PC-9 (cell line): ENCODE results near the gene PRPH. TPM values are rescaled to one million over a fixed set of nuclear protein-coding genes. Genes with fewer than 3 reads are reported as not detected.

Experiments
- BruUV-seq: library from RNA; stranded (reverse); fragments of 400-500 nt; replicated peaks from 2 replicates; lab custom pipeline; 2021; lab: Mats Ljungman, UMichigan
- CTCF ChIA-PET: fragments of 300-600 bp; sonication (Branson Sonifier 250); formaldehyde crosslinking; loops from one replicate; lab custom pipeline; 2022; ENCODE audit warnings: antibody characterized with exemption; lab: Charles Lee
- POLR2A ChIA-PET: fragments of 300-600 bp; sonication (Branson Sonifier 250); formaldehyde crosslinking; loops from one replicate; lab custom pipeline; 2022; ENCODE audit warnings: antibody characterized with exemption; ENCODE audit not compliant: unreplicated experiment; lab: Charles Lee
- DNase-seq, 2 experiments: peaks; one replicate each; pipeline versions ENCODE4 v3.0.0 to v3.0.0-alpha.2; 2015 to 2022; ENCODE audit warnings: mixed read lengths in 1 of 2
- H2AFZ ChIP-seq: fragments of 200-600 bp; sonication (generic); 2 replicates; pipeline ENCODE4 v1.8.1; 2017; ENCODE audit warnings: antibody characterized with exemption
- H3F3A ChIP-seq: fragments of 200-600 bp; sonication (generic); 2 replicates; pipeline ENCODE4 v1.8.1; 2017; ENCODE audit warnings: antibody characterized with exemption, mild to moderate bottlenecking, low read depth; ENCODE audit not compliant: insufficient read depth
- H3K27ac ChIP-seq: fragments of 200-600 bp; sonication (generic); 2 replicates; pipeline ENCODE4 v1.6.1; 2016; ENCODE audit warnings: mixed run types
- H3K27me3 ChIP-seq: fragments of 200-600 bp; sonication (generic); 2 replicates; pipeline ENCODE4 v1.6.1; 2016; ENCODE audit warnings: low read depth, mixed run types; ENCODE audit not compliant: insufficient read depth
- H3K36me3 ChIP-seq: fragments of 200-600 bp; sonication (generic); 2 replicates; pipeline ENCODE4 v1.6.1; 2016; ENCODE audit warnings: low read depth, mixed run types
- H3K4me1 ChIP-seq: fragments of 200-600 bp; sonication (generic); replicated peaks from 2 replicates; pipeline ENCODE4 v1.6.1; 2016; ENCODE audit warnings: mixed run types; ENCODE audit not compliant: insufficient read depth
- H3K4me2 ChIP-seq: fragments of 200-600 bp; sonication (generic); 2 replicates; pipeline ENCODE4 v1.6.1; 2017; ENCODE audit warnings: mixed run types
- H3K4me3 ChIP-seq: fragments of 200-600 bp; sonication (generic); 2 replicates; pipeline ENCODE4 v1.6.1; 2016; ENCODE audit warnings: mixed run types
- H3K79me2 ChIP-seq: fragments of 200-600 bp; sonication (generic); 2 replicates; pipeline ENCODE4 v1.6.1; 2017; ENCODE audit warnings: low read depth, mixed run types
- H3K9me2 ChIP-seq: fragments of 200-600 bp; sonication (generic); 2 replicates; pipeline ENCODE4 v1.8.1; 2017; ENCODE audit warnings: mild to moderate bottlenecking; ENCODE audit not compliant: insufficient read depth
- H3K9me3 ChIP-seq: fragments of 200-600 bp; sonication (generic); 2 replicates; pipeline ENCODE4 v1.8.1; 2016; ENCODE audit warnings: low read depth; ENCODE audit not compliant: insufficient read depth
- H4K20me1 ChIP-seq: fragments of 200-600 bp; sonication (generic); 2 replicates; pipeline ENCODE4 v1.8.1; 2017; ENCODE audit not compliant: insufficient read depth
- CTCF ChIP-seq: fragments of 200-600 bp; sonication (generic); conservative IDR thresholded peaks from 2 replicates; pipeline ENCODE4 v1.6.1; 2017; ENCODE audit warnings: mixed run types, antibody characterized with exemption, mild to moderate bottlenecking, moderate library complexity
- EZH2 ChIP-seq: fragments of 200-600 bp; sonication (generic); IDR thresholded peaks from 2 replicates; pipeline ENCODE4 v1.8.0; 2017; ENCODE audit warnings: antibody characterized with exemption, low read depth
- intact Hi-C: fragments of 100-400 bp; cut with micrococcal nuclease; formaldehyde crosslinking; loops from one replicate; pipeline ENCODE4 v1.10.0; 2022; ENCODE audit not compliant: unreplicated experiment
- total RNA-seq: library from RNA; stranded (reverse); gene quantifications from 2 replicates; pipeline ENCODE4 v1.2.3, GENCODE V29; 2021

PRPH gene
- total RNA-seq, 1 experiment from 2014 or later: 0.46 TPM

GRCh38 chr12:49339464-49339861 is 44.5 kb downstream of the PRPH start:
- Histone ChIP-seq H3K9me2 (no peaks in the 10 kb centered on the region), H3K4me3 (no peak overlapping the region), H3K27ac (no peak overlapping the region), H3K4me2 (no peak overlapping the region), H4K20me1 (no peaks in the 10 kb centered on the region), H3K27me3 (peaks cover 17% of the 10 kb centered on the region), H3F3A (peaks cover 12% of the 10 kb centered on the region; the same call in 1 of the 2 replicates), H3K36me3 (no peaks in the 10 kb centered on the region), H3K9me3 (no peaks in the 10 kb centered on the region), H3K79me2 (no peaks in the 10 kb centered on the region), H3K4me1 (no peaks in the 10 kb centered on the region), H2AFZ (no peak overlapping the region)
- no peak for TF ChIP-seq CTCF
- no peak for TF ChIP-seq EZH2
- no peak for DNase-seq
- ChIA-PET POLR2A (no interaction called here), CTCF (interaction anchor here (0.6 to 0.7 kb wide), 3 partner anchors 8 to 544 kb away, joined by 3 to 5 read pairs (median 4); no protein-coding TSS in a partner anchor)
- intact Hi-C loops: no loop called here
- no TSS peak for BruUV-seq

- intact Hi-C loops: loop anchor here (5.0 kb wide), 1 partner anchor 278 kb away; the partner anchor contains the start of gene KMT2D
- no peak for DNase-seq
- Histone ChIP-seq H3K9me3 (no peaks in the 10 kb centered on the region), H3K36me3 (no peaks in the 10 kb centered on the region), H3K27me3 (peaks cover 25% of the 10 kb centered on the region), H3K4me1 (no peaks in the 10 kb centered on the region; the same call in 1 of the 2 replicates), H3K79me2 (no peaks in the 10 kb centered on the region), H3K9me2 (no peaks in the 10 kb centered on the region), H4K20me1 (no peaks in the 10 kb centered on the region), H3F3A (peaks cover 12% of the 10 kb centered on the region; the same call in 1 of the 2 replicates), H3K4me3 (no peak overlapping the region), H3K4me2 (no peak overlapping the region), H2AFZ (no peak overlapping the region), H3K27ac (no peak overlapping the region)
- ChIA-PET CTCF (interaction anchor here (0.6 kb wide), 1 partner anchor 7 kb away, joined by 4 read pairs; no protein-coding TSS in a partner anchor), POLR2A (no interaction called here)
- BruUV-seq: no TSS peak
- TF ChIP-seq EZH2 (no peak), CTCF (no peak)
Observed at GRCh38 chr12:49340095-49340870, 45.3 kb downstream of the PRPH start.

- ChIA-PET CTCF (interaction anchor here (0.5 to 1.0 kb wide), 2 partner anchors 53 to 191 kb away, joined by 3 to 7 read pairs; no protein-coding TSS in a partner anchor), POLR2A (no interaction called here)
- no peak overlapping the region for H2AFZ ChIP-seq
- H3F3A ChIP-seq: peaks cover 12% of the 10 kb centered on the region; the same call in 1 of the 2 replicates
- peaks cover 33% of the 10 kb centered on the region for H3K27me3 ChIP-seq
- H3K4me1 ChIP-seq: peaks cover 8% of the 10 kb centered on the region
- H3K9me2 ChIP-seq: no peaks in the 10 kb centered on the region
- H3K36me3 ChIP-seq: no peaks in the 10 kb centered on the region
- DNase-seq: no peak
- H3K9me3 ChIP-seq: no peaks in the 10 kb centered on the region
- H4K20me1 ChIP-seq: no peaks in the 10 kb centered on the region
- H3K79me2 ChIP-seq: no peaks in the 10 kb centered on the region
- H3K4me3 ChIP-seq: no peak overlapping the region
- intact Hi-C loops: loop anchor here (5.0 kb wide), 1 partner anchor 279 kb away; the partner anchor contains the start of gene KMT2D
- TF ChIP-seq CTCF: no peak
- no peak for TF ChIP-seq EZH2
- no TSS peak for BruUV-seq
- H3K4me2 ChIP-seq: no peak overlapping the region
- H3K27ac ChIP-seq: no peak overlapping the region
Observed at GRCh38 chr12:49340971-49341776, 46.2 kb downstream of the PRPH start.
